GM19397 (cell line): ENCODE data around the gene TJAP1.
A peak's percentile ranks its signal among the peaks of the same experiment; 100 is the strongest.

ENCODE experiments used
- ATAC-seq: cut with Tn5 transposase; IDR thresholded peaks from one replicate; pipeline ENCODE4 v1.9.1; 2021; ENCODE audit warnings: mild to moderate bottlenecking, moderate library complexity; ENCODE audit not compliant: unreplicated experiment

Gene TJAP1

GRCh38 chr6:43477235-43478007, at the start of gene TJAP1:
Gene TJAP1, plus strand, starts transcription at chr6:43477570. Its CDS starts 21,432 bp downstream, at chr6:43499002.
- ATAC-seq, result peak; percentile 97

GRCh38 chr6:43428112-43428570, 49.2 kb upstream of the TJAP1 start:
- ATAC-seq, result no peak

GRCh38 chr6:43428874-43429273, 48.5 kb upstream of the TJAP1 start:
- ATAC-seq, result no peak

GRCh38 chr6:43432009-43432945, 45.1 kb upstream of the TJAP1 start:
- no peak for ATAC-seq

GRCh38 chr6:43433148-43433547, 44.2 kb upstream of the TJAP1 start:
- no peak for ATAC-seq

GRCh38 chr6:43434001-43434840, 43.1 kb upstream of the TJAP1 start:
- ATAC-seq, result no peak

- ATAC-seq, result no peak
Observed at GRCh38 chr6:43434943-43435342, 42.4 kb upstream of the TJAP1 start.

- no peak for ATAC-seq
Observed at GRCh38 chr6:43435682-43436437, 41.5 kb upstream of the TJAP1 start.

- ATAC-seq, result no peak
Observed at GRCh38 chr6:43436577-43437282, 40.6 kb upstream of the TJAP1 start.

- no peak for ATAC-seq
Observed at GRCh38 chr6:43437700-43438099, 39.7 kb upstream of the TJAP1 start.

GRCh38 chr6:43442935-43443334, 34.4 kb upstream of the TJAP1 start:
- no peak for ATAC-seq

- ATAC-seq, result no peak
Observed at GRCh38 chr6:43444036-43444435, 33.3 kb upstream of the TJAP1 start.

GRCh38 chr6:43444582-43444981, 32.8 kb upstream of the TJAP1 start:
- no peak for ATAC-seq

GRCh38 chr6:43445576-43445975, 31.8 kb upstream of the TJAP1 start:
- ATAC-seq, result no peak

- no peak for ATAC-seq
Observed at GRCh38 chr6:43447604-43448003, 29.8 kb upstream of the TJAP1 start.

GRCh38 chr6:43448916-43449315, 28.5 kb upstream of the TJAP1 start:
- ATAC-seq, result no peak

- ATAC-seq, result no peak
Observed at GRCh38 chr6:43450699-43451131, 26.7 kb upstream of the TJAP1 start.

- no peak for ATAC-seq
Observed at GRCh38 chr6:43451348-43451747, 26.0 kb upstream of the TJAP1 start.

- ATAC-seq, result no peak
Observed at GRCh38 chr6:43451939-43452338, 25.4 kb upstream of the TJAP1 start.
